ENCODE measurements around the gene HIGD1A.

DNA sequence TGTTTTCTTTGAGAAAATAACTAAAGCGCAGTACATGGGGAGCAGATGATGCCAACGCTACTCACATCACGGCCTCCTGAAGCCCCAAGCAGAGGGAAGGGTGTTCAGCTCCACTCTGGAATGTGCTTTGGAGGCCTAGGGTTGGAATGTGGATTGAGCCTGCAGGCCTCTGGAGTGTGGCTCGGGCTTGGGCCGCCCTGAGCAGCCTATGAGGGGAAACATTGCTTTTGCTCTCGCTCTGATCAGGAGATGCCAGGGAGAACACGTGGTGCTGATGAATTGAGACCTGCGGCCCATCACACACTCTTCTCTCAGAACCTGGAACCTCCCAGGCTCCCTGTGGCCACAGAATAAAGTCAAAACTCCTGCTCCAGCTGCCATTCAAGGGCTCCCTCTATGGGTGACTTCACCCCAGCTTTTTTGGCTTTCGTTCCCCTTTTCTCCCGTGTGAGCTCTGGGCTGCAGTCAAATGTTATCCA is 54.5 kb downstream of the HIGD1A start:
- TF ChIP-seq, protein P1, sequence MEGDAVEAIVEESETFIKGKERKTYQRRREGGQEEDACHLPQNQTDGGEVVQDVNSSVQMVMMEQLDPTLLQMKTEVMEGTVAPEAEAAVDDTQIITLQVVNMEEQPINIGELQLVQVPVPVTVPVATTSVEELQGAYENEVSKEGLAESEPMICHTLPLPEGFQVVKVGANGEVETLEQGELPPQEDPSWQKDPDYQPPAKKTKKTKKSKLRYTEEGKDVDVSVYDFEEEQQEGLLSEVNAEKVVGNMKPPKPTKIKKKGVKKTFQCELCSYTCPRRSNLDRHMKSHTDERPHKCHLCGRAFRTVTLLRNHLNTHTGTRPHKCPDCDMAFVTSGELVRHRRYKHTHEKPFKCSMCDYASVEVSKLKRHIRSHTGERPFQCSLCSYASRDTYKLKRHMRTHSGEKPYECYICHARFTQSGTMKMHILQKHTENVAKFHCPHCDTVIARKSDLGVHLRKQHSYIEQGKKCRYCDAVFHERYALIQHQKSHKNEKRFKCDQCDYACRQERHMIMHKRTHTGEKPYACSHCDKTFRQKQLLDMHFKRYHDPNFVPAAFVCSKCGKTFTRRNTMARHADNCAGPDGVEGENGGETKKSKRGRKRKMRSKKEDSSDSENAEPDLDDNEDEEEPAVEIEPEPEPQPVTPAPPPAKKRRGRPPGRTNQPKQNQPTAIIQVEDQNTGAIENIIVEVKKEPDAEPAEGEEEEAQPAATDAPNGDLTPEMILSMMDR (IDR thresholded peaks at IDR 0.05 in 4 of 5, conservative IDR thresholded peaks at IDR 0.05 in 1 of 5), result peak; percentile 20 to 62 (median 47)
- no peak for TF ChIP-seq POLR2A (IDR thresholded peaks at IDR 0.05)

Measured in gastrocnemius medialis (tissue), 4 donors.